GM23338 (cell line): Measurements from ENCODE around the gene PDE4C. TPM values are rescaled to one million over a fixed set of nuclear protein-coding genes. Genes with fewer than 3 reads are reported as not detected.

ENCODE experiments used
- ATAC-seq: fragments of 200-7000 bp; cut with Tn5 transposase; 3 replicates; pipeline ENCODE4 v1.9.1; 2020
- DNase-seq: peaks from one replicate; pipeline ENCODE4 v3.0.0-alpha.2; 2015; ENCODE audit warnings: low spot score
- H2AFZ ChIP-seq: fragments of 200-600 bp; sonication (generic); 2 replicates; pipeline ENCODE4 v1.8.0; 2016; ENCODE audit warnings: antibody characterized with exemption, mild to moderate bottlenecking, moderate library complexity
- H3F3A ChIP-seq: fragments of 200-600 bp; sonication (generic); replicated peaks from 2 replicates; pipeline ENCODE4 v1.8.0; 2017; ENCODE audit warnings: antibody characterized with exemption, mixed run types, low read depth
- H3K27ac ChIP-seq: fragments of 200-600 bp; sonication (generic); 2 replicates; pipeline ENCODE4 v1.6.1; 2016; ENCODE audit warnings: low read depth
- H3K27me3 ChIP-seq: fragments of 200-600 bp; sonication (generic); 2 replicates; pipeline ENCODE4 v1.8.0; 2016; ENCODE audit warnings: mild to moderate bottlenecking, mixed run types, moderate library complexity; ENCODE audit not compliant: insufficient read depth
- H3K36me3 ChIP-seq: fragments of 200-600 bp; sonication (generic); 2 replicates; pipeline ENCODE4 v1.8.0; 2016; ENCODE audit warnings: mild to moderate bottlenecking; ENCODE audit not compliant: insufficient read depth
- H3K4me1 ChIP-seq: fragments of 200-600 bp; sonication (generic); 2 replicates; pipeline ENCODE4 v1.8.0; 2016; ENCODE audit warnings: mild to moderate bottlenecking, moderate library complexity; ENCODE audit not compliant: insufficient read depth
- H3K4me2 ChIP-seq: fragments of 200-600 bp; sonication (generic); 2 replicates; pipeline ENCODE4 v1.7.1; 2017; ENCODE audit warnings: mixed run types
- H3K4me3 ChIP-seq: fragments of 200-600 bp; sonication (generic); 2 replicates; pipeline ENCODE4 v1.6.1; 2016; ENCODE audit warnings: mixed run types
- H3K79me2 ChIP-seq: fragments of 200-600 bp; sonication (generic); replicated peaks from 2 replicates; pipeline ENCODE4 v1.8.0; 2017; ENCODE audit warnings: mild to moderate bottlenecking; ENCODE audit not compliant: insufficient read depth
- H3K9me2 ChIP-seq: fragments of 200-600 bp; sonication (generic); 2 replicates; pipeline ENCODE4 v1.8.0; 2017; ENCODE audit not compliant: insufficient read depth
- H4K20me1 ChIP-seq: fragments of 200-600 bp; sonication (generic); replicated peaks from 2 replicates; pipeline ENCODE4 v1.8.0; 2017; ENCODE audit warnings: mild to moderate bottlenecking; ENCODE audit not compliant: insufficient read depth
- H3K27ac Mint-ChIP-seq: 2 replicates; pipeline ENCODE4 v1.8.0; 2020; ENCODE audit warnings: inconsistent platforms, mild to moderate bottlenecking, moderate library complexity, mixed read lengths
- H3K27me3 Mint-ChIP-seq: 3 replicates; pipeline ENCODE4 v1.8.0; 2022; ENCODE audit warnings: low read depth, mild to moderate bottlenecking, moderate library complexity, mixed read lengths, inconsistent platforms; ENCODE audit not compliant: insufficient read depth, poor library complexity
- H3K36me3 Mint-ChIP-seq: 3 replicates; pipeline ENCODE4 v1.8.0; 2021; ENCODE audit warnings: low read depth, mild to moderate bottlenecking, inconsistent platforms, moderate library complexity, mixed read lengths
- H3K4me1 Mint-ChIP-seq: 3 replicates; pipeline ENCODE4 v1.8.0; 2020; ENCODE audit warnings: mild to moderate bottlenecking, inconsistent platforms, mixed read lengths
- H3K4me3 Mint-ChIP-seq: 3 replicates; pipeline ENCODE4 v1.8.0; 2021; ENCODE audit warnings: moderate library complexity, mild to moderate bottlenecking, inconsistent platforms, mixed read lengths
- H3K9me3 Mint-ChIP-seq: 3 replicates; pipeline ENCODE4 v1.8.0; 2020; ENCODE audit warnings: moderate library complexity, mild to moderate bottlenecking, inconsistent platforms, mixed read lengths
- CREB1 ChIP-seq: fragments of 250-450 bp; sonication (Bioruptor Pico); IDR thresholded peaks from 2 replicates; pipeline ENCODE4 v1.5.0; 2020; ENCODE audit warnings: low read depth, mild to moderate bottlenecking, moderate library complexity
- CTCF ChIP-seq, 2 experiments: fragments of 200-600 bp in 1 of 2; sonication (generic) in 1 of 2; conservative IDR thresholded peaks; 2 replicates each; pipeline versions ENCODE4 v1.5.1 to v1.6.1; 2016 to 2017; ENCODE audit warnings: antibody characterized with exemption in 2 of 2, low read depth in 2 of 2, mild to moderate bottlenecking in 2 of 2, moderate library complexity in 1 of 2
- EZH2 ChIP-seq: fragments of 200-600 bp; sonication (generic); IDR thresholded peaks from one replicate; pipeline ENCODE4 v1.8.0; 2017; ENCODE audit warnings: antibody characterized with exemption, mild to moderate bottlenecking, low read depth; ENCODE audit not compliant: unreplicated experiment
- NANOG ChIP-seq: IDR thresholded peaks from 2 replicates; pipeline ENCODE4 v1.6.1; 2016; ENCODE audit warnings: antibody characterized with exemption, borderline replicate concordance
- POLR2AphosphoS5 ChIP-seq: IDR thresholded peaks from 2 replicates; pipeline ENCODE4 v1.6.1; 2016; ENCODE audit warnings: antibody characterized with exemption, low read depth
- STAT1 ChIP-seq: IDR thresholded peaks from one replicate; pipeline ENCODE4 v1.6.1; 2016; ENCODE audit warnings: antibody characterized with exemption; ENCODE audit not compliant: unreplicated experiment
- ZNF114 ChIP-seq: fragments of 250-450 bp; sonication (Bioruptor Pico); IDR thresholded peaks from 2 replicates; pipeline ENCODE4 v1.5.0; 2020; ENCODE audit warnings: mild to moderate bottlenecking, moderate library complexity
- polyA plus RNA-seq: library from polyadenylated mRNA; unstranded; fragments of >200 nt; fragmentation: Nextera tagmentation; extraction: Ambion mirVana; gene quantifications from 2 replicates; pipeline ENCODE4 v1.2.1, GENCODE V29; 2016
- total RNA-seq: library from RNA; depleted of rRNA; stranded (reverse); fragments of >200 nt; shearing (Covaris generic); gene quantifications from 2 replicates; pipeline ENCODE4 v1.2.3, GENCODE V29; 2014
- TF ChIP-seq, protein P1 (sequence below): IDR thresholded peaks from one replicate; pipeline ENCODE4 v1.6.1; 2018; ENCODE audit warnings: antibody characterized with exemption; ENCODE audit not compliant: unreplicated experiment

Gene PDE4C
- total and polyA plus RNA-seq, 2 experiments from 2014 or later = 1.6 to 3.6 TPM

DNA sequence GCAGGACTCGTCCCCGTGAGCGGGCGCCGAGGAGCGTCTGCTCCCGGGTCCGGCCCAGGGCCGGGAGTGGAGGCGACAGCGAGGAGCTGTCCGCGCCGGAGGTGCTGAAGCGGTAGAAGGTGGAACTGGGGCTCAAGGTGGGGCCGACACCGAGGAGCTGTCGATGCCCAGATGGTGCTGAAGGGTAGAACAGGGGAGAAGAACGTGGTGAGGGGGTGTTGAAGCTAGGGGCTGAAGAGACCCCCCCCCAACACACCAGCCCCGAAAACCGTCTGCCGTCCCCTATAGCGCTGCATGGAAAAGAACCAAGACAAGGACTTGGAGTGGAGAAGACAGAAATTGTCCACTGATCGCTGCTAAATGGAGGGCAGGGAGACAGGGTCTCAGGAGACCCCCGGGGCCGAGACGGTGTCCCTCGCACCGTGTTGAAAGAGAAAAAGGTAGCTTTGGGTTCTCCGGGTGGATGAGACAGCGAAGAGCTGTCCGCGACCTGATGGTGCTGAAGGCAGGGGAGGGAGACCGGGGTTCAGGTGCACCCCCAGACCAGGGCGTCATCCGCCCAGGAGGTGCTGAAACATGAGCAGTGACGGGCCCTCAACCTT, 7.1 kb upstream of the PDE4C start:
- DNase-seq (peak; percentile 93), ATAC-seq (peak; percentile 81)
- Mint-ChIP-seq H3K4me1 (peaks cover 35% of the 10 kb centered on the region), H3K27me3 (peaks cover 30% of the 10 kb centered on the region), H3K4me3 (peak overlapping the region; percentile 80), H3K9me3 (no peaks in the 10 kb centered on the region; the same call in 1 of the 3 replicates), H3K36me3 (no peaks in the 10 kb centered on the region; the same call in 1 of the 3 replicates), H3K27ac (no peak overlapping the region)
- peaks cover 21% of the 10 kb centered on the region for H3K4me1 ChIP-seq
- no peaks in the 10 kb centered on the region for H3K9me2 ChIP-seq
- TF ChIP-seq CTCF (conservative IDR thresholded peaks at IDR 0.05; ENCODE audit: low read depth in 2 of 2) = no peak
- TF ChIP-seq, protein P1, sequence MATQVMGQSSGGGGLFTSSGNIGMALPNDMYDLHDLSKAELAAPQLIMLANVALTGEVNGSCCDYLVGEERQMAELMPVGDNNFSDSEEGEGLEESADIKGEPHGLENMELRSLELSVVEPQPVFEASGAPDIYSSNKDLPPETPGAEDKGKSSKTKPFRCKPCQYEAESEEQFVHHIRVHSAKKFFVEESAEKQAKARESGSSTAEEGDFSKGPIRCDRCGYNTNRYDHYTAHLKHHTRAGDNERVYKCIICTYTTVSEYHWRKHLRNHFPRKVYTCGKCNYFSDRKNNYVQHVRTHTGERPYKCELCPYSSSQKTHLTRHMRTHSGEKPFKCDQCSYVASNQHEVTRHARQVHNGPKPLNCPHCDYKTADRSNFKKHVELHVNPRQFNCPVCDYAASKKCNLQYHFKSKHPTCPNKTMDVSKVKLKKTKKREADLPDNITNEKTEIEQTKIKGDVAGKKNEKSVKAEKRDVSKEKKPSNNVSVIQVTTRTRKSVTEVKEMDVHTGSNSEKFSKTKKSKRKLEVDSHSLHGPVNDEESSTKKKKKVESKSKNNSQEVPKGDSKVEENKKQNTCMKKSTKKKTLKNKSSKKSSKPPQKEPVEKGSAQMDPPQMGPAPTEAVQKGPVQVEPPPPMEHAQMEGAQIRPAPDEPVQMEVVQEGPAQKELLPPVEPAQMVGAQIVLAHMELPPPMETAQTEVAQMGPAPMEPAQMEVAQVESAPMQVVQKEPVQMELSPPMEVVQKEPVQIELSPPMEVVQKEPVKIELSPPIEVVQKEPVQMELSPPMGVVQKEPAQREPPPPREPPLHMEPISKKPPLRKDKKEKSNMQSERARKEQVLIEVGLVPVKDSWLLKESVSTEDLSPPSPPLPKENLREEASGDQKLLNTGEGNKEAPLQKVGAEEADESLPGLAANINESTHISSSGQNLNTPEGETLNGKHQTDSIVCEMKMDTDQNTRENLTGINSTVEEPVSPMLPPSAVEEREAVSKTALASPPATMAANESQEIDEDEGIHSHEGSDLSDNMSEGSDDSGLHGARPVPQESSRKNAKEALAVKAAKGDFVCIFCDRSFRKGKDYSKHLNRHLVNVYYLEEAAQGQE = peak; percentile 84
- peak; percentile 42; the same call in 1 of the 2 replicates for TF ChIP-seq CREB1 (CRISPR knock-in tag)
- TF ChIP-seq ZNF114 (CRISPR knock-in tag) = peak; percentile 90
- no peak for TF ChIP-seq EZH2
- TF ChIP-seq NANOG = no peak
- no peaks in the 10 kb centered on the region for H3K27me3 ChIP-seq
- peaks cover 35% of the 10 kb centered on the region for H3F3A ChIP-seq
- H4K20me1 ChIP-seq = no peaks in the 10 kb centered on the region
- H3K79me2 ChIP-seq = no peaks in the 10 kb centered on the region
- no peaks in the 10 kb centered on the region for H3K36me3 ChIP-seq
- 0 out of 2 replicates have a peak overlapping the region, but pooled peaks have one; percentile 90 for H2AFZ ChIP-seq
- peak overlapping the region; percentile 80; the same call in 1 of the 2 replicates for H3K27ac ChIP-seq
- peak overlapping the region; percentile 95 for H3K4me2 ChIP-seq
- peak overlapping the region; percentile 72 for H3K4me3 ChIP-seq

- Histone ChIP-seq H3K9me2 (no peaks in the 10 kb centered on the region), H3K27ac (peak overlapping the region; percentile 88), H3K36me3 (no peaks in the 10 kb centered on the region), H3K79me2 (no peaks in the 10 kb centered on the region), H3K4me1 (peaks cover 21% of the 10 kb centered on the region), H4K20me1 (no peaks in the 10 kb centered on the region), H2AFZ (peak overlapping the region; percentile 90; the same call in 1 of the 2 replicates), H3K27me3 (no peaks in the 10 kb centered on the region), H3K4me2 (peak overlapping the region; percentile 95), H3K4me3 (peak overlapping the region; percentile 72), H3F3A (peaks cover 38% of the 10 kb centered on the region)
- Mint-ChIP-seq H3K36me3 (no peaks in the 10 kb centered on the region; the same call in 1 of the 3 replicates), H3K4me1 (peaks cover 35% of the 10 kb centered on the region), H3K27me3 (peaks cover 34% of the 10 kb centered on the region), H3K4me3 (peak overlapping the region; percentile 80), H3K9me3 (no peaks in the 10 kb centered on the region; the same call in 1 of the 3 replicates), H3K27ac (peak overlapping the region; percentile 94)
- DNase-seq (peak; percentile 92), ATAC-seq (peak; percentile 76)
- TF ChIP-seq CTCF (conservative IDR thresholded peaks at IDR 0.05; ENCODE audit: low read depth in 2 of 2) (peak; percentile 34 to 37), STAT1 (no peak), POLR2AphosphoS5 (peak; percentile 57; the same call in 1 of the 2 replicates)
Observed at GRCh38 chr19:18232540-18233223, 6.4 kb upstream of the PDE4C start.
